HG03060 (cell line): ENCODE results near the gene PUS7L.
"Not testable (repeated sequence)": the region's sequence is repeated elsewhere in the genome, so short reads cannot be mapped to it uniquely, and the experiment has no call there.

Experiments used
- ATAC-seq: cut with Tn5 transposase; IDR thresholded peaks from one replicate; pipeline ENCODE4 v1.9.1; 2021; ENCODE audit warnings: low read depth, moderate number of reproducible peaks; ENCODE audit not compliant: unreplicated experiment

Gene PUS7L

GRCh38 chr12:43758728-43759563 is at the start of gene PUS7L, which contains the start of gene IRAK4:
Gene PUS7L (minus strand): TSS chr12:43758790. CDS start chr12:43755245, 3,545 bp downstream.
Gene IRAK4 (plus strand): TSS chr12:43758951. CDS start chr12:43768112, 9,161 bp downstream.
- ATAC-seq = peak; percentile 97

GRCh38 chr12:43807386-43807785 is 48.8 kb upstream of the PUS7L start:
- ATAC-seq = no peak

- ATAC-seq = no peak
These were observed 48.1 kb upstream of the PUS7L start for GRCh38 chr12:43806737-43807072.

GRCh38 chr12:43805860-43806736 is 47.5 kb upstream of the PUS7L start, which contains the start of gene TWF1:
Gene TWF1 (minus strand): TSS chr12:43806317. CDS start chr12:43806245, 72 bp downstream.
- peak; percentile 59 for ATAC-seq

GRCh38 chr12:43805149-43805859 is 46.7 kb upstream of the PUS7L start:
- ATAC-seq = no peak

GRCh38 chr12:43797561-43798217 is 39.1 kb upstream of the PUS7L start:
- no peak for ATAC-seq

GRCh38 chr12:43795716-43796280 is 37.2 kb upstream of the PUS7L start:
- no peak for ATAC-seq

GRCh38 chr12:43789941-43790340 is 31.4 kb upstream of the PUS7L start:
- ATAC-seq = no peak

GRCh38 chr12:43786899-43787693 is 28.5 kb upstream of the PUS7L start:
- no peak for ATAC-seq

GRCh38 chr12:43776498-43776897 is 17.9 kb upstream of the PUS7L start:
- no peak for ATAC-seq

- ATAC-seq = no peak
These were observed 7.7 kb upstream of the PUS7L start for GRCh38 chr12:43766291-43766690.

GRCh38 chr12:43764528-43764927 is 5.9 kb upstream of the PUS7L start:
- ATAC-seq = no peak

- no peak for ATAC-seq
These were observed 5.2 kb upstream of the PUS7L start for GRCh38 chr12:43763769-43764168.

GRCh38 chr12:43762596-43762995 is 4.0 kb upstream of the PUS7L start:
- ATAC-seq = no peak

GRCh38 chr12:43761500-43761899 is 2.9 kb upstream of the PUS7L start:
- ATAC-seq = no peak

GRCh38 chr12:43760396-43760795 is 1.8 kb upstream of the PUS7L start:
- no peak for ATAC-seq

- no peak for ATAC-seq
These were observed 303 bp downstream of the PUS7L start for GRCh38 chr12:43758247-43758727.

- no peak for ATAC-seq
These were observed 4.6 kb downstream of the PUS7L start for GRCh38 chr12:43754015-43754414.

GRCh38 chr12:43751360-43751759 is 7.2 kb downstream of the PUS7L start:
- not testable (repeated sequence) for ATAC-seq
